ENCODE measurements around the gene ARFGEF2. TPM values are rescaled to one million over a fixed set of nuclear protein-coding genes. Genes with fewer than 3 reads are reported as not detected.

The ARFGEF2 gene
- total RNA-seq, 1 experiment from 2014 or later = 22.2 TPM

DNA sequence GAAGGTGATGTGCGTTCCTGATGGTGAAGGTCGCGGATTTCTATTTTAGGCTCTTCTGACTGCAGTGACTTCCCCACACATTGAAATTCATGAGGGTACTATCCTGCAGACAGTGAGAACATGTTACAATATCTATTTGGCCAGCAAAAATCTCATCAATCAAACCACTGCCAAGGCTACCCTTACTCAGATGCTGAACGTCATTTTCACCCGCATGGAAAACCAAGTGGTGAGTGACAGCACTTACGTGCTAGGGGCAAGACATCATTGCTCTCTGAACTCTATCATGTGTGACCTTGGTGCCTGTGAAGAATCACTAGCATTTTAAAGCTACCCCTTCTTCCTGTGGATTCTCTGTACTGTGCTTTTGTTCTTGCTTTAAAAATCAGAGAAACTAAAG is 31.1 kb downstream of the ARFGEF2 start:
- Histone ChIP-seq H3K79me2 (ENCODE audit: insufficient read depth, low read length) (peaks cover 13% of the 10 kb centered on the region), H3K4me1 (ENCODE audit: control insufficient read depth in 1 of 2, insufficient read depth in 2 of 2, low read length in 2 of 2) (no peaks in the 10 kb centered on the region; a peak in 1 of 4 replicates), H3K9ac (ENCODE audit: low read length) (no peak overlapping the region), H3K9me3 (ENCODE audit: control insufficient read depth in 1 of 2, insufficient read depth in 1 of 2, low read depth in 1 of 2, low read length in 2 of 2) (no peaks in the 10 kb centered on the region), H4K20me1 (ENCODE audit: insufficient read depth) (no peaks in the 10 kb centered on the region; the same call in 1 of the 2 replicates), H3K27ac (ENCODE audit: low read depth, low read length) (no peak overlapping the region), H3K27me3 (ENCODE audit: insufficient read depth, low read length) (no peaks in the 10 kb centered on the region), H3K4me3 (replicated peaks in 1 of 2; ENCODE audit: low read depth in 1 of 2, low read length in 2 of 2) (no peak overlapping the region), H3K9me2 (ENCODE audit: insufficient read depth) (no peaks in the 10 kb centered on the region), H3K4me2 (ENCODE audit: low read length) (no peak overlapping the region), H2AFZ (ENCODE audit: low read depth, low read length, poor library complexity, severe bottlenecking) (no peak overlapping the region), H3K36me3 (ENCODE audit: control insufficient read depth in 1 of 2, insufficient read depth in 2 of 2, low read length in 2 of 2) (peaks cover 16 to 31% of the 10 kb centered on the region in 2 experiments; a peak in 3 of 4 replicates)
- ChIA-PET CTCF (no interaction called here), POLR2A (no interaction called here), RAD21 (ENCODE audit: low non-redundant PET in 1 of 2, low total read pairs in 2 of 2, uncharacterized antibody in 2 of 2, unreplicated experiment in 2 of 2) (no interaction called here)
- TF ChIP-seq CBX3 (IDR thresholded peaks at IDR 0.05; ENCODE audit: low read depth) (no peak), ZFX (IDR thresholded peaks at IDR 0.05) (no peak)
- BruUV-seq (replicated peaks) = no TSS peak
- DNase-seq (ENCODE audit: low read depth, low spot score) (no peak), ATAC-seq (no peak)
- intact Hi-C loops (cut with micrococcal nuclease) = no loop called here

DNA sequence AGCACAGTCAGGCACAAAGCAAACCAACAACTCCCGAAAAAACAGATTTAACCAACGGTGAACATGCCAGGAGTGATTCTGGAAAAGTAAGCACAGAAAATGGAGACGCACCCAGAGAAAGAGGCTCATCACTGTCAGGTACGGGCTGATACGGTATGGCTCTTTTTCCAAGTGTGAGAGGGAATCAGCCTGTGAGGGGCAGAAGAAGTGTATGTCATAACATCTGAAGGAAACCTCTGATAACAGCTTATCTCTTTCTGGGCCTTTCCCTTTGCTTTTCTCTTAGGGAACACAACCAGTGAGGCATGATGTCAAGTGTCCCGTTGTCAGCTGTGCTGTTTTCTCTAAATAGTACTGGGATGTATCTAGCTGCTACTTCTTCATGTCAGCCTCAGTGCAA is 32.1 kb downstream of the ARFGEF2 start:
- Histone ChIP-seq H3K4me1 (ENCODE audit: control insufficient read depth in 1 of 2, insufficient read depth in 2 of 2, low read length in 2 of 2) (no peaks in the 10 kb centered on the region), H3K9me2 (ENCODE audit: insufficient read depth) (no peaks in the 10 kb centered on the region), H2AFZ (ENCODE audit: low read depth, low read length, poor library complexity, severe bottlenecking) (no peak overlapping the region), H3K9ac (ENCODE audit: low read length) (no peak overlapping the region), H3K27ac (ENCODE audit: low read depth, low read length) (no peak overlapping the region), H3K27me3 (ENCODE audit: insufficient read depth, low read length) (no peaks in the 10 kb centered on the region), H4K20me1 (ENCODE audit: insufficient read depth) (no peaks in the 10 kb centered on the region; the same call in 1 of the 2 replicates), H3K36me3 (ENCODE audit: control insufficient read depth in 1 of 2, insufficient read depth in 2 of 2, low read length in 2 of 2) (peaks cover 16 to 31% of the 10 kb centered on the region in 2 experiments; a peak in 3 of 4 replicates), H3K9me3 (ENCODE audit: control insufficient read depth in 1 of 2, insufficient read depth in 1 of 2, low read depth in 1 of 2, low read length in 2 of 2) (no peaks in the 10 kb centered on the region), H3K4me2 (ENCODE audit: low read length) (no peak overlapping the region), H3K79me2 (ENCODE audit: insufficient read depth, low read length) (peaks cover 7% of the 10 kb centered on the region), H3K4me3 (replicated peaks in 1 of 2; ENCODE audit: low read depth in 1 of 2, low read length in 2 of 2) (no peak overlapping the region)
- BruUV-seq (replicated peaks) = no TSS peak
- DNase-seq (ENCODE audit: low read depth, low spot score) = no peak
- ChIA-PET CTCF (no interaction called here), RAD21 (ENCODE audit: low non-redundant PET in 1 of 2, low total read pairs in 2 of 2, uncharacterized antibody in 2 of 2, unreplicated experiment in 2 of 2) (no interaction called here), POLR2A (no interaction called here)
- intact Hi-C loops (cut with micrococcal nuclease) = no loop called here
- ATAC-seq = no peak
- TF ChIP-seq, protein P1, sequence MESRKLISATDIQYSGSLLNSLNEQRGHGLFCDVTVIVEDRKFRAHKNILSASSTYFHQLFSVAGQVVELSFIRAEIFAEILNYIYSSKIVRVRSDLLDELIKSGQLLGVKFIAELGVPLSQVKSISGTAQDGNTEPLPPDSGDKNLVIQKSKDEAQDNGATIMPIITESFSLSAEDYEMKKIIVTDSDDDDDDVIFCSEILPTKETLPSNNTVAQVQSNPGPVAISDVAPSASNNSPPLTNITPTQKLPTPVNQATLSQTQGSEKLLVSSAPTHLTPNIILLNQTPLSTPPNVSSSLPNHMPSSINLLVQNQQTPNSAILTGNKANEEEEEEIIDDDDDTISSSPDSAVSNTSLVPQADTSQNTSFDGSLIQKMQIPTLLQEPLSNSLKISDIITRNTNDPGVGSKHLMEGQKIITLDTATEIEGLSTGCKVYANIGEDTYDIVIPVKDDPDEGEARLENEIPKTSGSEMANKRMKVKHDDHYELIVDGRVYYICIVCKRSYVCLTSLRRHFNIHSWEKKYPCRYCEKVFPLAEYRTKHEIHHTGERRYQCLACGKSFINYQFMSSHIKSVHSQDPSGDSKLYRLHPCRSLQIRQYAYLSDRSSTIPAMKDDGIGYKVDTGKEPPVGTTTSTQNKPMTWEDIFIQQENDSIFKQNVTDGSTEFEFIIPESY (IDR thresholded peaks at IDR 0.05; ENCODE audit: extremely low read depth, insufficient replicate concordance, low read length) = no peak
- TF ChIP-seq, protein P2, sequence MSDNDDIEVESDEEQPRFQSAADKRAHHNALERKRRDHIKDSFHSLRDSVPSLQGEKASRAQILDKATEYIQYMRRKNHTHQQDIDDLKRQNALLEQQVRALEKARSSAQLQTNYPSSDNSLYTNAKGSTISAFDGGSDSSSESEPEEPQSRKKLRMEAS (IDR thresholded peaks at IDR 0.05) = no peak
